ENCODE data around the gene TSPEAR. TPM values are rescaled to one million over a fixed set of nuclear protein-coding genes. Genes with fewer than 3 reads are reported as not detected.

The TSPEAR gene
- total RNA-seq, 2 experiments from 2014 or later: not detected

DNA sequence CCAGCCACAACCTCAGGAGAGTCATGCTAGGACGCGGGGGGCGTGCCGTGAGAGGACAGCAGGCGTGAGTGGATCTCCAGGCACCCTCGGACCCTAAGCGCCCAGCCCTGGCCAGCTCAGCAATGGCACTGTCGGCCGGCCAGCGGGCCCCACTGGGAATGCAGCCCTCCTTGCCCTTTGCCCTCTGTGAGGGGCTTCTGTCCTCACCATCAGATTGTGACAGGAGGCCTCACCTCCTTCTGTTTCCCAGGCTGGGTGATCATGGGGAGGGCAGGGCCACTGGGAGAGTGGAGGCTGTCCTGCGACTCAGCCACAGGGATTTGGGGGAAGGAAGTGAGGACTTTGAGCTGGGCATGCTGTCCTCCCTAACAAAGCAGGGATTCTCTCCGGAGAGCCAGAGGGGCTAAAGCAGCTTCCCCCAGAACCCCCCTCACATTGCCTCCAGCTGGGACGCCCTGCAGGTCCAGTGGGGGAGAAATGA is 262.7 kb downstream of the TSPEAR start:
- H3K4me1 Mint-ChIP-seq (ENCODE audit: low read depth): no peaks in the 10 kb centered on the region
- intact Hi-C loops (cut with micrococcal nuclease): no loop called here
- no peak overlapping the region for H3K27ac Mint-ChIP-seq
- H3K36me3 Mint-ChIP-seq (ENCODE audit: low read depth): no peaks in the 10 kb centered on the region
- DNase-seq: no peak
- no peak overlapping the region for H3K4me3 Mint-ChIP-seq
- peaks cover 9% of the 10 kb centered on the region for H3K27me3 Mint-ChIP-seq (ENCODE audit: low read depth)
- peaks cover 2% of the 10 kb centered on the region for H3K9me3 Mint-ChIP-seq
- CTCF ChIA-PET: interaction anchor here (0.9 kb wide), 1 partner anchor 291 kb away, joined by 3 read pairs; no protein-coding TSS in a partner anchor

Other genes starting within 250 kb of the TSPEAR start
- not detected for gene KRTAP10-1, start 171.4 kb downstream of the TSPEAR start, total RNA-seq
- not detected for gene KRTAP10-2, start 160.1 kb downstream of the TSPEAR start, total RNA-seq
- not detected for gene KRTAP10-3, start 152.8 kb downstream of the TSPEAR start, total RNA-seq
- not detected for gene KRTAP10-4, start 137.8 kb downstream of the TSPEAR start, total RNA-seq
- not detected for gene KRTAP10-5, start 131.0 kb downstream of the TSPEAR start, total RNA-seq
- not detected for gene KRTAP10-6, start 119.1 kb downstream of the TSPEAR start, total RNA-seq
- not detected for gene KRTAP10-7, start 111.0 kb downstream of the TSPEAR start, total RNA-seq
- not detected for gene KRTAP10-8, start 99.5 kb downstream of the TSPEAR start, total RNA-seq
- not detected for gene KRTAP10-9, start 84.5 kb downstream of the TSPEAR start, total RNA-seq
- gene KRTAP10-10, start 74.2 kb downstream of the TSPEAR start, total RNA-seq: not detected
- not detected for gene KRTAP10-11, start 65.2 kb downstream of the TSPEAR start, total RNA-seq
- not detected for gene KRTAP12-4, start 56.9 kb downstream of the TSPEAR start, total RNA-seq
- not detected for gene KRTAP12-3, start 53.6 kb downstream of the TSPEAR start, total RNA-seq
- not detected for gene KRTAP12-2, start 44.6 kb downstream of the TSPEAR start, total RNA-seq
- gene KRTAP12-1, start 29.4 kb downstream of the TSPEAR start, total RNA-seq: not detected
- not detected for gene KRTAP10-12, start 14.4 kb downstream of the TSPEAR start, total RNA-seq
- gene UBE2G2, start 90.2 kb upstream of the TSPEAR start, total RNA-seq: 10 to 100 TPM; 94.0 to 95.2 TPM
- 10 to 100 TPM; 87.1 to 94.7 TPM for gene SUMO3, start 106.5 kb upstream of the TSPEAR start, total RNA-seq
- 10 to 100 TPM; 37.6 to 38.5 TPM for gene PTTG1IP, start 162.1 kb upstream of the TSPEAR start, total RNA-seq
- 100 to 1,000 TPM; 182 to 185 TPM for gene ITGB2, start 209.3 kb upstream of the TSPEAR start, total RNA-seq
- 10 to 100 TPM; 61.8 to 63.4 TPM for gene SLX9, start 228.5 kb upstream of the TSPEAR start, total RNA-seq

Data from activated naive CD4-positive, alpha-beta T cell treated with anti-CD3 and anti-CD28 coated beads for 36 hours (primary cell).